NCI-H2227 treated with DMSO at 0.1 percent for 48 hours (cell line): ENCODE results near the gene PCDHGC3.

ENCODE experiments used
- DNase-seq: peaks from one replicate; lab custom pipeline; 2025; lab: John Stamatoyannopoulos, UW

Gene PCDHGC3

GRCh38 chr5:141508440-141508797, 32.7 kb downstream of the PCDHGC3 start:
- DNase-seq = no peak

DNA sequence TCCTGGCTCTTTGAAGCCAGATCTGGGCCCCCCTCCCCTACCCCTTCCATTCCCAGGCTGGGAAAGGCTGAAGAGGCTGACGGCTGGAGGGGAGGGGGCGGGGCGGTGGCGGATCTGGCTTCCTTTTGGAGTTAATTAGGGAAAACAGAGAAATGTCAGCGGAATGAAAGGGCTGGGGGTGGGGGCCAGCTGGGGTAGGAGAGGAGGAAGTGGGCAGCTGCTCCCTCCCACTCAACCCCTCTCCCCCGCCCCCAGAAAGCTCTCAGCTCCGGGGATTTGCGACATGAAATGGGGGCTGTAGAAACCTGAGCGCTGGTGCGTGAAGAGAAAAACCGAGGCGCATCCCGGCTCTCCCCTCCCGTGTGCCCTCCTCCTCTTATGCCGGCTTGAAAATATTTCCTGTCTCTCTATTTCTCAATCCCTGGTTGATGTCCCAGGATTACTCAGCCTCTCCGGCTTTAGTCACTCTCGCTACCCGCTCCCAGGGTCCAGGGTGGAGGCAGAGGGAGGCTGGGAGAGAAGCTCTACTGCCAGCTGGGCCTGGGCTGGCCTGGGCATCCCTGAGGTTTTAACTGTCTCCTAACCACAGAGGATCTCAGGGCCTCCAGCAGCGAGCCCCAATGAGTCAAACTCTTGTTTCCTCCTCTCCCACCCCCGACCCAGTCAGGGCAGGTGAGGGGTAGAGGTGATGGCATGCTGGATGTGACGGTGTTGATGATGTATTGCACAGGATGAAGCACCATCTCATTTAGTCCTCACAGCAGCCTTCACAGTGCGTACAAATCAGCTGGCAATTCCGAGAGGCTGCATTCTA, 33.2 kb downstream of the PCDHGC3 start:
- DNase-seq = peak; percentile 23

- no peak for DNase-seq
Measured at GRCh38 chr5:141510160-141510559, 34.4 kb downstream of the PCDHGC3 start.

DNA sequence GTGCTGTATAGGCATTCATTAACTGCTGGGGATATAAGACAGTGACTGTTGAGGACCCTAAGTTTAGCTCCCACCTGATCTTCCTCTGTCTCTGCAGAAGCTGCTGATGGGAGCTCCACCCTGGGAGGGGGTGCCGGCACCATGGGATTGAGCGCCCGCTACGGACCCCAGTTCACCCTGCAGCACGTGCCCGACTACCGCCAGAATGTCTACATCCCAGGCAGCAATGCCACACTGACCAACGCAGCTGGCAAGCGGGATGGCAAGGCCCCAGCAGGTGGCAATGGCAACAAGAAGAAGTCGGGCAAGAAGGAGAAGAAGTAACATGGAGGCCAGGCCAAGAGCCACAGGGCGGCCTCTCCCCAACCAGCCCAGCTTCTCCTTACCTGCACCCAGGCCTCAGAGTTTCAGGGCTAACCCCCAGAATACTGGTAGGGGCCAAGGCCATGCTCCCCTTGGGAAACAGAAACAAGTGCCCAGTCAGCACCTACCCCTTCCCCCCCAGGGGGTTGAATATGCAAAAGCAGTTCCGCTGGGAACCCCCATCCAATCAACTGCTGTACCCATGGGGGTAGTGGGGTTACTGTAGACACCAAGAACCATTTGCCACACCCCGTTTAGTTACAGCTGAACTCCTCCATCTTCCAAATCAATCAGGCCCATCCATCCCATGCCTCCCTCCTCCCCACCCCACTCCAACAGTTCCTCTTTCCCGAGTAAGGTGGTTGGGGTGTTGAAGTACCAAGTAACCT, 35.3 kb downstream of the PCDHGC3 start:
- DNase-seq = no peak

- no peak for DNase-seq
Measured at GRCh38 chr5:141511771-141512325, 36.1 kb downstream of the PCDHGC3 start.

DNA sequence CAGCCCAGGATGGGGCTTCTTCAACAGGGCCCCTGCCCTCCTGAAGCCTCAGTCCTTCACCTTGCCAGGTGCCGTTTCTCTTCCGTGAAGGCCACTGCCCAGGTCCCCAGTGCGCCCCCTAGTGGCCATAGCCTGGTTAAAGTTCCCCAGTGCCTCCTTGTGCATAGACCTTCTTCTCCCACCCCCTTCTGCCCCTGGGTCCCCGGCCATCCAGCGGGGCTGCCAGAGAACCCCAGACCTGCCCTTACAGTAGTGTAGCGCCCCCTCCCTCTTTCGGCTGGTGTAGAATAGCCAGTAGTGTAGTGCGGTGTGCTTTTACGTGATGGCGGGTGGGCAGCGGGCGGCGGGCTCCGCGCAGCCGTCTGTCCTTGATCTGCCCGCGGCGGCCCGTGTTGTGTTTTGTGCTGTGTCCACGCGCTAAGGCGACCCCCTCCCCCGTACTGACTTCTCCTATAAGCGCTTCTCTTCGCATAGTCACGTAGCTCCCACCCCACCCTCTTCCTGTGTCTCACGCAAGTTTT, 36.7 kb downstream of the PCDHGC3 start:
- DNase-seq = peak; percentile 62

- DNase-seq = peak; percentile 68
Measured at GRCh38 chr5:141512911-141513626, 37.3 kb downstream of the PCDHGC3 start.

DNA sequence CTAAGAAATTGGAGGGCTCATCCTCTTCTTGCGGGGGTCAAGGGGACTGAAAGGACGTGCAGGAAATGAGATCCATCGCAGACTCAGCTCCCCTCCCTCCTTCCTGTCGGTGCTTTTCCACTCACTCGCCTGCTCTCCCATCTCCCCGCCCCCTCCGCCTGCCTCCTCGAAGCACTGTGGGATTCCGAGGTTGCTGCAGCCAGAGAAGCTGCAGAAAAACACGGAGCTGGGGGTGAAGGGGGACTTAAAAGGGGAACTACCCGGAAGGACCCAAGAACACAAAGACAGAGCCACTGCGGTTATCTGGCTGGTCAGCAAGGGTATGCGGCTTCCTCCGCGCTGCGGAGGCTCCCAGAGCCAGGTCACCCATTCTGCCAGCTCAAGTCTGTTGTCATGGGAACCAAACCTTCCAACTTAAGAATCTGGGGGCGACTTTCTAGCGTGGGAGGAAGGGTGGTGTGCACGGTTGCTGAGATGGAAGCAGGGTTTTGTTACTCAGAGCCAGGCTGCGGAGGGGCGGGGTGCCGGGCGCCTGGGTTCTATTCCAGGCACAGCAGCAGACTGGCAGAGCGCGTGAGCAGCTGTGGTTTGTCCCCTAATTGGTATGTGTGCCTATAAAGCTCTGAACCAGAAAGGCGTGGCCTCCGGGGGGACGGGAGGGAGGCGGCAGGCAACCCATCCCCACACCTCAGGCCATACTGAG, 38.0 kb downstream of the PCDHGC3 start:
- DNase-seq = peak; percentile 80

GRCh38 chr5:141514330-141515133, 38.8 kb downstream of the PCDHGC3 start:
- DNase-seq = no peak

DNA sequence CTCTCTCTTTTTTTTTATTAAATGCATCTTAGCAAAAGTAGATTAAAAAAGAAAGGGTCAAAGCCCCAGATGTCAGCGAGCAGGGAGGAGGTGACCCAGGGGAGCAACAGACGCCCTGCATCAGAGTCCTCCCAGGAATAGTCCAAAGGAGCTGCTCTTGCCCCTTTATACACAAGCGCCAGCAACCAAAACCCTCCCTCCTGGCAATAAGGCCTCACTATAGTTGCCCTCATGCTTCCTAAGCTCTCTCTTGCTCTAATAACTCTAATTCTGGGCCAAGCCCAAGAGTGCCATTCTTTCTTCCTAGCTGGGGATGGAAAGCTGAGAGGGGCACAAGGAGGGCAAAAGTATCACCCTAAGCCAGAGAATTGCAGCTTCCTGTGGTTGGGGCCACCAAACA, 39.4 kb downstream of the PCDHGC3 start:
- DNase-seq = no peak

DNA sequence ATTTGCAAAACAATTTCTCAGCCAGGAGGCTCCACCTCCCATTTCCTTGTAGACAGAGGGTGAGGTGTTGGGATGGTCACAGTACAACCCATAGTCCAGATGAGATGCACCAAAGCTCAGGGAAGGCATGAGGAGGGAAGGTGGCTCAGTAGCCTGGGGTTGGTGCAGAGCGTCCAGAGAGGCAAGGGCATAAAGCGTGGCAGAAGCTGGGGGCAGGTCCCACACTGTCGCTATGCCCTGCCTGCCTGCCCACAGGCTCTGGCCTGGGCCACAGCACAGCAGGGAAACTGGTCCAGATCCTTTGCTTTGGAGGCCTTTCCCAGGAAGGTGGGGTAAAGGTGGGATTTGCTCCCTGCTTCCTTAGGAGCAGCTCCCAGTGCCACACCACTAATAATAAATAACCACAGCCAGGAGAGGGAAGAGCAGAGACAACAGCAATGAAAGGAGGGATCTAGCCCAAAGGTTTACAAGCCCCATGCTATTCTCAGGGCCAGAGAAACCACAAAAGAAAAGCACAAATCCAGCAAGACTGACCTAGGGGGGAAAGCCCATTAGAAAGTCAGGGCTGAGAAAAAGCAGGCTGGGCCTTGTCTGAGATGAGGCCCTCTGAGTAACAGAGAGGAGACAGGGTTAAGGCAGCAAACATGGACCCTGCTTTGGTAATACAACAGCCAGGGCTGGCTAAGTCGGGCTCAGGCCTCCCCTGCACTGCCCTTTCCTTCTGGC, 40.3 kb downstream of the PCDHGC3 start:
- DNase-seq = no peak

- DNase-seq = no peak
Measured at GRCh38 chr5:141516672-141517025, 40.9 kb downstream of the PCDHGC3 start.

DNA sequence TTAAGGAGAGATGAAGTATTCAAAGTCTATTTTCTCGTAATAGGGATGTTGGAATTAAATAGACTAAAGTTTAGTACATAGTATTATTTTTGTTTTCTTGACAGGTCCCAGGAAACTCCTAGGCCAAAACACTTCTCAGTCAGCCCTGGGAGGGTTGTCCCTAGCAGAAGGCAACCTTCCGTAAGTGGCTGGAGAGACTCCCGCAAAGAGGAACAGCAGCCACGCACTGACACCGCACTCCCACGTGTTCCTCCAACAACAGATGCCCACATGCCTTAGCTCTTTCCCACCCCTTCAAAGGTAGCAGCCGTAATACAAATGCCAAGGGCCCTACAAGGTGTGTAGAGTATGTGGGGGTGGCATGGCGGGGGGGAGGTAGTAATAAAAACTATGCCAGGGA, 41.5 kb downstream of the PCDHGC3 start:
- no peak for DNase-seq

- DNase-seq = no peak
Measured at GRCh38 chr5:141517880-141518617, 42.3 kb downstream of the PCDHGC3 start.

DNA sequence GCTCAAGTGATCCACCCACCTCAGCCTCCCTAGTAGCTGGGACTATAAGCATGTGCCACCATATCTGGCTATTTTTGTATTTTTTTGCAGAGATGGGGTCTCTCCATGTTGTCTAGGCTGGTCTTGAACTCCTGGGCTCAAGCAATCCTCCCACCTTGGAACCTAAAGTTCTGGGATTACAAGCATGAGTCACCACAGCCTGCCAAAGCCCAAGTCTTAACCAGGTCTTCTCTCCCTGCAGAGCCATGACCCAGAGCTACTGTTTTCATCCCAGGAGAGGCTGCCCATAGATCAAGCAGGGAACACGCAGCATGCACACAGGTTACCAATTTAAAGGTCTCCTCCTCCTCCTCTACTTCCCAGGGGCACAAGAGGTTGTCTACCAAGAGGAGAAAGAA, 42.9 kb downstream of the PCDHGC3 start:
- no peak for DNase-seq

DNA sequence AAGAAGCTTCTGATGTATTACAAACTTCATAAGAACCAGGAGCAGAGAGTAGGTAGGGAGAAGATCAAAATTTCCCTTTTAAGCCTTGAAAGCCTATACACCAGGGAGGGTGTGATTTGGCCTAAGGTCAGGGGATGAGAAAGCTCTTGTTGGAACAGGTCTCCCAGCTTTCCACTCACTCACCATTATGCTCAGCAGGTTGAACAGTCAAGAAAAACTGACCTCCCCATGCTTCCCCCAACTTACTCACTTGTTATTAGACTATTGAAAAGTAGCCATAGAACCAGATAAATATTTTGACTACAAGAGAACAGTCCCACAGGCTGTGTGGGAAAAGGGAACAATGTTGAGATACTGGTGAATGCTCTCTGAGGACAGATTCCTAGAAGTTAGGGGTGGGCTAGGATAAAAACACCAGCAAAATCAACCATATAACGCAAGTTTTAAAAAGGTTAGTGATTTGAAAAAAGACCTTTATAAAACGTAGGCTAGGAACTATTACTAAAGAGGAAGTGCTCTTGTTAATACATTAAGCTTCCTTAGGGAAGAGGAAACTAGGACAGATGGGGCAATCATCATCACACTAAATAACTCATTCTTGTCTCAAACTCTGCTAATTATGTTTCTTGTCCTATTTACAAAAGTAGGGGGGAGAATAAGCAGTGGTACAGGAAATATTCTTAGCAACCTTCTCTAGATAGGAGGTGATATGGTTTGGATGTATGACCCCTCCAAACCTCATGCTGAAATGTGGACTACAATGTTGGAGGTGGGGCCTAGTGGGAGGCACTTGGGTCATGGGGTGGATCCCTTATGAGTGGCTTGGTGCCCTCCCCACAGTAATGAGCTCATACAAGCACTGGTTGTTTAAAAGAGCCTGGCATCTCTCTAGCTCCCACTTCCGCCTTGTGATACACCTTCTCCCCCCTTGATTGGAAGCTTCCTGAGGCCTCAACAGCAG, 44.1 kb downstream of the PCDHGC3 start:
- no peak for DNase-seq

- no peak for DNase-seq
Measured at GRCh38 chr5:141521244-141521781, 45.5 kb downstream of the PCDHGC3 start.

DNA sequence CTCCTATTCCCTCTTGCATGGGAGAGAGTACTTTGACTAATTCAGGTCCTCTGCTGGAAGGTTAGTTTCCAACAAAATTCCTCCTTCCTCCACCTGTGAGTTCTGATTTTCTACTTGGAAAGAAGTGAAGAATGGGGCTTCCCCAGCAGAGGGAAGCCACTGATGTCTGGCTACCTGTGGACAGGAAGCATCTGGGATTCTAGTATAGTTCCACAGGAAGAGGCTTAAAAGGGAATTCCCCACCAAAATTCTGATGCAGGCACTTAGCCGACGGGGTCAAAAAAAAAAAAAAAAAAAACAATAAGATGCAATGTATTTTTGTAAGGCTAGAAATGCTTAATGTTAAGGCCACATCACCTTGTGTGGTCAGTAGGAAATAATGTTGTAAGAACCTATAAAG, 46.5 kb downstream of the PCDHGC3 start:
- DNase-seq = no peak
